ENCODE data around the gene DNAJC30.
A peak's percentile ranks its signal among the peaks of the same experiment; 100 is the strongest.

- TF ChIP-seq CTCF (IDR thresholded peaks at IDR 0.05), result peak; percentile 38
- no peak for TF ChIP-seq EZH2 (IDR thresholded peaks at IDR 0.05; ENCODE audit: borderline replicate concordance, insufficient read depth, low read depth, low read length, poor library complexity, severe bottlenecking)
Measured at GRCh38 chr7:73726083-73726466, 42.8 kb upstream of the DNAJC30 start.
